ENCODE measurements around the gene THBS2.

DNA sequence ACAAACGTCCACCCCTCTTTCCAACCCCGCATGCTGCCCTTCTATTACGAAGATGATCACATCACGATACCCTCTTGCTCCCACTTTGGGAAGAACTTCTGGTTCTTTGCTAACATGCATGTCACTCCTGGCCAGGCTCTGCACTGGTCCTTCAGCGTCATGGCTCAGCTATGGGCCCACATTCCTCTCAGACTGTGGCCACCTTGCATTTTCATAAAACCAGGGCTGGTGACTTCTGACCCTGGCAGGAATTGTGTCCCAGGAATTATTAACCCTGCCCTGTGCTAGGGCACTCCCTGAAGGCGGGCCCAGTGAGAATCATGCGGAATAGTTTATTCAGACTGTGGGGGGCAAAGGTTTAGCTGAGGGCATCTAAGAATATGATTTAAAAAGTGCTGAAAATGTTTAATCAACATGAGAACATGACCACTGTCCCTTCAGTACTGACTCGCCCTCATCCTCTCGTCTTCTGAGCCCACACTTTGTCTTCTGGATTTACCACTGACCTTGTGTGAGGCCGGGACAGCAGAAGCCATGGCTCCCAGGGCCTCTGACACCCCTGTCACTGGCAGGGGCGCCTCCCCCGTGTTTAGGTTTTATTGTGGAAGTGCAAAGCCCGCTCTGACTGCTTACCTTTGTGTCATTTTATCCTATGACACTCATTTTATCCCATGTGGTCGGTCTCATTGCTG is 38.1 kb upstream of the THBS2 start:
- TF ChIP-seq, protein P1, sequence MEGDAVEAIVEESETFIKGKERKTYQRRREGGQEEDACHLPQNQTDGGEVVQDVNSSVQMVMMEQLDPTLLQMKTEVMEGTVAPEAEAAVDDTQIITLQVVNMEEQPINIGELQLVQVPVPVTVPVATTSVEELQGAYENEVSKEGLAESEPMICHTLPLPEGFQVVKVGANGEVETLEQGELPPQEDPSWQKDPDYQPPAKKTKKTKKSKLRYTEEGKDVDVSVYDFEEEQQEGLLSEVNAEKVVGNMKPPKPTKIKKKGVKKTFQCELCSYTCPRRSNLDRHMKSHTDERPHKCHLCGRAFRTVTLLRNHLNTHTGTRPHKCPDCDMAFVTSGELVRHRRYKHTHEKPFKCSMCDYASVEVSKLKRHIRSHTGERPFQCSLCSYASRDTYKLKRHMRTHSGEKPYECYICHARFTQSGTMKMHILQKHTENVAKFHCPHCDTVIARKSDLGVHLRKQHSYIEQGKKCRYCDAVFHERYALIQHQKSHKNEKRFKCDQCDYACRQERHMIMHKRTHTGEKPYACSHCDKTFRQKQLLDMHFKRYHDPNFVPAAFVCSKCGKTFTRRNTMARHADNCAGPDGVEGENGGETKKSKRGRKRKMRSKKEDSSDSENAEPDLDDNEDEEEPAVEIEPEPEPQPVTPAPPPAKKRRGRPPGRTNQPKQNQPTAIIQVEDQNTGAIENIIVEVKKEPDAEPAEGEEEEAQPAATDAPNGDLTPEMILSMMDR (IDR thresholded peaks at IDR 0.05; ENCODE audit: low read depth, low read length): no peak
- TF ChIP-seq MAX (IDR thresholded peaks at IDR 0.05; ENCODE audit: low read depth, low read length): no peak; the same call in 1 of the 2 replicates
- no peak for TF ChIP-seq POLR2A (IDR thresholded peaks at IDR 0.05; ENCODE audit: extremely low read depth, insufficient read length)
- TF ChIP-seq MYC (IDR thresholded peaks at IDR 0.05; ENCODE audit: low read depth, low read length): no peak

All from NB4 (cell line).